22Rv1 (cell line): ENCODE results near the gene PPM1H.

Source experiments
- CTCF ChIP-seq: fragments of 450-650 bp; IDR thresholded peaks from 2 replicates; pipeline ENCODE4 v1.5.1; 2017; ENCODE audit warnings: mild to moderate bottlenecking
- ZFX ChIP-seq: fragments of 450-650 bp; IDR thresholded peaks from 2 replicates; pipeline ENCODE4 v1.6.1; 2017; ENCODE audit warnings: antibody characterized with exemption, borderline replicate concordance

- TF ChIP-seq CTCF (no peak), ZFX (no peak)
Measured at GRCh38 chr12:62686938-62687337, 248.0 kb downstream of the PPM1H start.
